GM21825 (cell line): ENCODE data around the gene PDPR.
"Not testable (repeated sequence)": the region's sequence is repeated elsewhere in the genome, so short reads cannot be mapped to it uniquely, and the experiment has no call there.

Experiments
- ATAC-seq: cut with Tn5 transposase; IDR thresholded peaks from one replicate; pipeline ENCODE4 v1.9.1; 2021; ENCODE audit warnings: mild to moderate bottlenecking, moderate library complexity; ENCODE audit not compliant: unreplicated experiment

PDPR gene

DNA sequence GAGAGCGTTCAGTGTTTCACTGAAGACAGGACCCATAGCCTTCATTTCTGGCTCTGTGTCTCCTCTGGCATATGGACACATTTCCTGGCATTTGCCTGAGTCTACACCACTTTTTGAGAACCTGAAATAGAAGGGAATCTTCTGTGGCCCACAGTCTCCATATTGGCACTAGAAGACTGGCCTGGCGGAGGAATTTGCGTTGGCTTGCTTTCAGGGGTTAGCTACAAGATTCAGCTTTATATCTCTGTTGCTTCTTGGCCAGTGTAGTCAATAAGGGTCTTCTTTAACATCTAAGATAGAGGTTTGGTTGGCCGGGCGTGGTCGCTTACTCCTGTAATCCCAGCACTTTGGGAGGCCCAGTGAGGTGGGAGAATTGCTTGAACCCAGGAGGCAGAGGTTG lies 46.7 kb downstream of the PDPR start:
- ATAC-seq: no peak

DNA sequence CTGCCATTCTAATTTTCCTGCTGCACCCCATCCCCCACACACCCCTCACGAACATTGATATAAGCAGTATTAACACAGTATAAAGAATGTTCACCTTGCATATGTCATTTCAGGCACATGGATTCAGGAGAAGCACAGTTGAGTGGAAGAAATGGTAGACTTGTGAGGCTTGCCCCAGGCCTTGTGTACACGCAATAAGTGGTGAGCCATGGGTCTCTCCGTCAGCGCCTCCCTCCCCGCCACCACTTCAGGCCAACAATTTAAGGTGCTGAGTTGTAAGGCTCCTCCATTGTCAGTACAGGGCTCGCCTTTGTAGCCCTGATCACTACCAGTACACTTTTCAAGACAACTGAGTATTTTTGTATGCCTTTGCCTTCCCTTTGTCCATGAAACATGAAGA lies 47.2 kb downstream of the PDPR start:
- ATAC-seq: no peak

DNA sequence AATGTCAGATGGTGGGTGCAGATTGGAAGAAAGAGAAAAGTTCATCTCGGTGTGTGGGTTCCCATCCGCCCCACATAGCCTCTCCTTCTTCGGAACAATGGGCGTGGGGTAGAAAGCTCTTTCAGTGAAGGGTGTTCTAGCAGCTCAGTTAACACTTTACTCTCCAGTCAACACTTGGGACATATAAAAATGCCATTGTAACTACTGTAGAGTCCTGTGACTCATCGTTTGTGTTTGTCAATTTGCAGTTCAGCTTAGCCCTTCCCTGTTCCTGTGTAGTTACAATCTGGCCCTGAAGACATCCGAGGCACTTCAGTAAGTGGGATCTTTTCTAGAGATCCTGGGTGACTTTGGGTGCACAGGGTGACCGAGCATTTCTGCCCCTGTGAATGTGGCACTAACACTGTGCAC lies 47.9 kb downstream of the PDPR start:
- ATAC-seq: no peak

DNA sequence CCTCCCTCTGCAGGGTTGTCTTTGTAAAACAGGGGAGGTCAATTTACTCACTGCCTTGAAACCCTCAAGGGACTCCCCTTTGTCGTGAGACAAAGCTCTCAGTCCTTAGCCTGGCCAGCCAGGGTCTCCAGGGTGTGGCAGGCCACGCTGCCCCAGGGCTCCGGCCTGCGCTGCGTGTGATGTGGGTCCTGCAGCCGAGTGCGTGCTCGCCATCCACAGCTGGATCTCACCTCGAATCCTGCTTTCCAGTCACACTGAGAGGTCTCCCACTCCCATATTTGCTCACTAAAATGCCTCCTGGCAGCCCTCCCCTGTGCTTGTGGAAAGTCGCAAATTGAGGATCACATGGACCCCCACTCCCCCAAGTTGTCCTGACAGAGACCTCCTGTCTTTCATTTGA lies 49.5 kb downstream of the PDPR start:
- ATAC-seq: no peak

DNA sequence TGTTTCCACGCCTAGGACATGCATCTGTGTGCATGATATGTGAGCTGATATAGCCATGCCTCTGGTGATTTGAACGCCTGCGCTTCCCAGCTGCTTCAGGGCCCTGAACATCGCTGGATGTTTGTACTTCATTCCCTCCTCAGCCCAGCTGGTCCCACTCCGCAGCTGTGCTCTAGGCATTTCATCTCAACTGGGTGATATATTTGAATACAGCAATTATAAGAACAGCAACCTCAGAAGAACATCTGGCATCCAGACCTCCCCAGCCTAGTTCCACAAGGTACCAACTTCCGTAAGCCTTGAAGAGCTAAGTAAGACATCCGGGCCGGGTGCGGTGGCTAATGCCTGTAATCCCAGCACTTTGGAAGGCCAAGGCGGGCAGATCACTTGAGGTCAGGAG lies 52.6 kb downstream of the PDPR start:
- ATAC-seq: not testable (repeated sequence)

DNA sequence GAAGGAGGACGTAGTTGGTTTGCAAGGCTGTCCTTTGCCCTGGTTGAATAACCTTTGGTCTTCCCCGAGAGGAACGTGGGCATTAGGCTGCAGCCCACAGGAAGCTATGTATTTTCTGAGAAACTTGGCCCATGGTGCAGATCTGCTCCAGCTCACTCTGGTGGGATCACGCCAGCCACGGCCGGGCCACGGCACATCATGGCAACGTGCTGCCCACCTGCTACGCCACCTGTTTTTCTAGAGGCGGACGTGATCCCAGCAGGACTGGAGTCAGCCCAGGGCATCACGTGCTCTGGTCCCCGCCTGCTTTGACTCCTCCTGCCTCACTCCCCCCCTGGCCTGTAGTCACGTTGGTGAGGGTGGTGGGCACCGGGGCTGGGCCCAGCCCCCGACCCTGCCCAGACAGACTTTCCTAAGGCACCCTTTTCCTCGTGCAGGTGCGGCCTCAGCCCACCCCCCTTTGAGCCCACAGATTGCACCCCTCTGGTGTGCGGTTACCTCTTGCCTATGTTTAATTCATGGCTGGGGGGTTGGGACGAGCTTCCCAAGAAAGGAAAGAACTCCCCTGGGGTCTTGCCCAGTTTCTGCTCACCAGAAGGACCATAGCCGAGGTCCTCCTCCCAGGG lies 59.2 kb downstream of the PDPR start, which contains the start of gene CLEC18C:
Gene CLEC18C (plus strand): TSS at position 576 of the 626 bp plus-strand sequence. CDS start 492 bp downstream, outside the sequence.
- not testable (repeated sequence) for ATAC-seq

DNA sequence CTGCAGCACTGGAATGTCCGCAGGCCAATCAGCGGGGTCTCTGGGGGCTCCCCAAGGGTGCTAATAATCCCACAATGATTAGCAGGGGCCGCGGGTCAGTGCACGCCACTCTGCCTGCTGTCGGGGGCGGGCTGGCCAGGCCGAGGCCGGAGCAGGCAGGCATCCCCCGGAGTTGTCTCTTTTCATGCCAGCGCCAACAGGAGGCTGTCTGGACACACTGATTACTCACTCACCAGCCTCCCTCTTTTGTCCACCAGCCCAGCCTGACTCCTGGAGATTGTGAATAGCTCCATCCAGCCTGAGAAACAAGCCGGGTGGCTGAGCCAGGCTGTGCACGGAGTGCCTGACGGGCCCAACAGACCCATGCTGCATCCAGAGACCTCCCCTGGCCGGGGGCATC lies 59.8 kb downstream of the PDPR start:
- not testable (repeated sequence) for ATAC-seq

DNA sequence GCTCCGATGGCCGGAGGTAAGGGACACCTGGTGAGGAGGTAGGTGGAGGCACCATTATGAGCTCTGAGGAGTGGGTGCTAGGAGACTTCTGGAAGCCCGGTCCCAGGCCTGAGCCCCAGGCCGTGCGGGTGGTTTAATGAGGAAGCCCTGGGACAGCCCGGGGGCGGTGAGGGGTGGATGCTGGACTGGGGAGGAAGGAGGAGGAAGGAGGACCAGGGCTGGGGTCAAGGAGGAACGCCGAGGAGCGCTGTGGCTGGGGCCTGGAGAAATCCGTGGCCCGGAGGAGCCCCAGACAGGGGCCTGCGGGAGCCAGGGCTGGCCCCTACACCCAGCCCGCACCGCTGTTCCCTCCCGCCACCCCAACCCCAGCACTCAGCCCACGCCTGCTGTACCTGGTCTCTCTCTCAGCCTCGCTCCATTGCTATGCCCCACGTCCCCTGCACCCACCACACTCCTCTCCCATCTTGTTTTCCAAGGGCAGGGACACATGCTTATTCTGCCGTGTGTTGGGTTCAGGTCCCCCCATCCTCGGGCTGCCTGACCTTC lies 60.3 kb downstream of the PDPR start:
- not testable (repeated sequence) for ATAC-seq

DNA sequence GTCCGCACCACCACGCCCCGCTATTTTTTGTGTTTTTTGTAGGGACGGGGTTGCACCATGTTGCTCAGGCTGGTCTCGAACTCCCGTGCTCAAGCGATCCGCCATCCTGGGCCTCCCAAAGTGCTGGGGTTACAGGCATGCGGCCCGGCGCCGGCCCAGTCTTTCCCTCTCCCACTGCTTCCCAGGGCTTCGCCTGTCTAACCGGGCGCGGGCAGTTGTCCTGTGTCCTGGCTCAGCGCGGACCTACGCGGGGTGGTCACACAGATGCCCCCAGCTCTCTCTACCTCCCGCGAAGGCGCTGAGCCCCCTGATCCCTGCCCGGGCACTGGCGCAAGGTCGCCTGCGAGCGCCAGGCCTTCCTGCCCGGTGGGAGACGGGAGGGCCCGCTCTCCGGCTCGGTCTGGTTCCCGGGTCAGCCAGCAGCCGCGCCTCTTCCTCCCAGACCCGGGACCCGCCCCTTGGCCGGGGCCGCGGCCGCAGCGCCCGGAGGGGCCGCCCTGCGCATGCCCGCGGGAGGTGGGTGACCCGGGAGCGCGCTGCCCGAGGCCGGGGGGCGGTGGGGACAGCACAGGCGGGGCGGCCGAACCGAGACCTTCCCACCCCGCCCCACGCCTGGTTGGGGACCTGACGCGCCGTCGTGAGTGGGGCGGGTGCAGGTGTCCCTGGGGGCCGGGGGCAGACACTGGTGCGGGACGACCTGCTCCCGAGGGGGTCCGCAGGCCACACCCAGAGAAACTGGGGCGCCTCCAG lies 73.9 kb downstream of the PDPR start:
- ATAC-seq: not testable (repeated sequence)

DNA sequence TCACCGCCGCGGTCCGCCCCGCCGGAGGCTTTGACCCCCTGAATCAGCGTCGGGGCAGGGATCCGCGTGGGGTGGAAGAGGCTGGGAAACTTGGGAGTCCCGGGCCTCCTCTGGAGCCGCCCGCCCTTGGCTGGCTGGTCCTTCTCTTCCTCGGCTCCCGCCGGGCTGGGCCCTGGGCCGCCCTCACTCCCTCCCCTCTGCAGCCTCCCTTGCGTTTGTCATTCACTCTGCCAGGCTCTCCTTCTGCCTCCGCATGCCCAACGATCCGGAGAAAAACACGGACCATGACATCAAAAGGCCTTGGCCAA lies 74.4 kb downstream of the PDPR start:
- not testable (repeated sequence) for ATAC-seq

DNA sequence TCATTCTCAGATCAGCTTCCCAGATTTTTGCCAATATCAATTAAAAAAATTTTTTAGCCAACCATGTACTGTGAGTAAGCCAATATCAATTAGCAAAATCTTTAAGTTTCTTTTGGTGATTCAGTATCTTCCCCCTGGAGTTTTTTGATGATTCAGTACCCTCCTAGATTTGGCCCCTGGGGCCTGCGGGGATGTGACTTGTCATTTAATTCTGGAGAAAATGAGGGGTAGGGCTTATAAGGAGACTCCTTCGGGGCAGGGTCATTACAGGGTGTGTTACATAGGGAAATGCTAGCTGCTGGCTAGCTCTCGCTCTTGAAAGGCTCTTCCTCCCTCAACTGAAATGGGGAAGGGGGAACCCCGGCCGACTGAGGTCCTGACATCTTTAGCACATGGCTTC lies 76.4 kb downstream of the PDPR start:
- ATAC-seq: not testable (repeated sequence)

DNA sequence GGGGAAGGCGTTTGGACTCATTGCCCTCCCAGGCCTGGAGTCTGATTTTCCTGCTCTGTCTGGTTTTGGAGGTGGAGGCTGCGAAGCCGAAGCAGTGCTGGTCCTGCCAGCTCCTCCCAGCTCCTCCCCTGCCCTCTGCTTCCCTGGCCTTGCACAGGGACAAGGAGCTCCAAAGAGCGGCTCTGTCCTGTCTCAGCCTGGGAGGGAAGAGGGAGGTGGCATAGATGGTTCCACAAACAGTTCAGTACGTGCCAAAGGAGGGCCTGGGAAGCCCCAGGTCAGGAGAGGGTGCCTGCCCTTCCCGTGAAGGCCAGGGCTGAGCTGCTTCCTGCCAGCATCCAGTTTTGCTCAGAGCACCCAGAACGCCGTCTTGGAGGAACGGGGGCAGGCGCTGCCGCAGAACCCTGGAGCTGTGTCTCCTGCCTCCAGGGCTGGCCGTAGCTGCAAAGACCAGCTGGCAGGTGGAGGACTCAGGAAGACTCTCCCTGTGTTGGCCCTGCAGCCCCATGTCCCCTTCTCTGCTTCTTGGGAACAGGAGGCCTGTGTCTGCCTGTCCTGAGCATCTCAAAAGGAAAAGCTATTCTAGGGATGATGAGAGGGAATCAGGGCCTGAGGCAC lies 82.7 kb downstream of the PDPR start:
- ATAC-seq: not testable (repeated sequence)

DNA sequence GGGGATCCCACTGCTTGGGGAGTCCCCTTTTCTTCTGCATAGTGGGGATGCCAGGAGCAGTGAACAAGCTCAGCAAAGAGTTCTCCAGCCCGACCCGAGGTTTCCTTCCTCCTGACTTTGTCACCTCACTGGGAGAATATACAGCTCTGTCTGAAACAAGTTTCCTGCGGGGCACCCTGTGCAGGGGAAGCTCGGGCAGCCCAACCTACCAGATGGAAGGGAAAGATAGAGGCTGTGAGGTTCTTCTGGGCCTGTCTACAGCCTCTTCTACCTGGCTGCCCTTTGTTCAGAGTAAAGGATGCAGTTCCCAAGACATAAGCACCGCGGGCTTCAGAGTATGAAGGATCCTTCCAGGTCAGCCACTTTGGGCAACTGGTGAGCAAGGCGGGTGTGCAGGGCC lies 83.5 kb downstream of the PDPR start:
- not testable (repeated sequence) for ATAC-seq

DNA sequence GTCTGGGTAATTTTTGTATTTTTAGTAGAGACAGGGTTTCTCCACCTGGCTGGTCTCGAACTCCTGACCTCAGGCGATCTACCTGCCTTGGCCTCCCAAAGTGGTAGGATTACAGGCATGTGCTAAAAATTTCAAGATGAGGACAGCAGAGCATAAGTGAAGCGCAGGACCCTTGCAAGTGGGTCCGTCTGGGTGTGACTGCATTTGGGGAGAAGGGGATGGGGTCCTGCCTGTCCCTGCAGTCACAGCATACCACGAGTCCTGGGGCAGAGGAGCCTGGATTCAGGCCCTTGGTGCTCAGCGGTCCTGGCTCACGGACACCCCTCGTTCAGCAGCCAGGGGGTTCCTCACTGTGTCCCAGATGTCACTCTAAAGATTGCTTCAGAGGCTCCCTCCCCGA lies 84.1 kb downstream of the PDPR start:
- ATAC-seq: not testable (repeated sequence)

DNA sequence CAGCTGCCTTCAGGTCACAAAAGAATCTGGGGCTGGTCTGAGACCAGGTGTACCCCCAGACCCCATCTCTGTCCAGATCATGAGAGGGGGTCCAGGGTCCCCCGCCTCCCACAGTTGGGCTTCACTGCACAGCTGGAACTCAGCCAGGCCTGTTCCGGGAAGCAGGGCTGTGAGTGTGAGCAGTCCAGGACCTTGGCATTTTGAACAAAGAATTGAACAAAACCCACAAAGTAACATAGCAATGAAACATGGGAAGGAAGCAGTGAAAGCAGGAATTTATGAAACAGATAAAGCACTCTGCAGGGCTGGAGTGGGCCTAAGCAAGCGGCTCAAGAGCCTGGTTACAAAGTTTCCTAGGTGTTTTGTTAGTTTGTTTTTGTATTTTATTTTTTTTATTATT lies 84.5 kb downstream of the PDPR start:
- not testable (repeated sequence) for ATAC-seq

DNA sequence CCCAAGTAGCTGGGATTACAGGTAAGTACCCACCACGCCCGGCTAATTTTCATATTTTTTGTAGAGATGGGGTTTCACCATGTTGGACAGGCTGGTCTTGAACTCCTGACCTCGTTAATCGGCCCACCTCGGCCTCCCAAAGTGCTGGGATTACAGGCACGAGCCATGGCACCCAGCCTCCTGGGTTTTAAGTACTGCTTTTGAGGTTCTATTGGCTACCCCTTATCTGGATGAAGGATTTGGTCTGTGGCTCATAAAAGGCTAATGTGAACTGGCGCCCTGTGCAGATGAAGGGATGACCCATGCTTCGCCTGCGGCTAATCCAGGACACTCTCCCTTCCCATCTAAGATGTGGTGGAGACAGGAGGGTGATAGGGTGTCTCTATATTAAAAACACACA lies 85.0 kb downstream of the PDPR start:
- not testable (repeated sequence) for ATAC-seq

DNA sequence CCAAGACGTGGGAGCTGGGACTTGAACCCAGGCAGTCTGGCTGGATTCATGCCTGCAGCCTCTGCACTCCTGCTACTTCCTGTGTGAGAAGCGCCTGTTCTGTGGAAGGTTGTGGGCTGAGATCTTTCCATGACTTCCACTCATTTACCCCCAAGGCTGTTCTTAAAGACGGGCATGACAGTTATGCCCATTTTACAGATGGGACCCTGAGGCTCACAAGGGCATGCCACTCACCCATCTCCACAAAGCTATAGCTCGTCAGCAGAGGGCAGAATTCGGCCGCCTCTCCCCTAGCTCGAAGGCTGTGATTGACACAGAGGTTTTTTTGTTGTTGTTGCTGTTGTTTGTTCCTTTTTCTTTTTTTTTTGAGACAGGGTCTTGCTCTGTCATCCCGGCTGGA lies 85.9 kb downstream of the PDPR start:
- ATAC-seq: not testable (repeated sequence)

DNA sequence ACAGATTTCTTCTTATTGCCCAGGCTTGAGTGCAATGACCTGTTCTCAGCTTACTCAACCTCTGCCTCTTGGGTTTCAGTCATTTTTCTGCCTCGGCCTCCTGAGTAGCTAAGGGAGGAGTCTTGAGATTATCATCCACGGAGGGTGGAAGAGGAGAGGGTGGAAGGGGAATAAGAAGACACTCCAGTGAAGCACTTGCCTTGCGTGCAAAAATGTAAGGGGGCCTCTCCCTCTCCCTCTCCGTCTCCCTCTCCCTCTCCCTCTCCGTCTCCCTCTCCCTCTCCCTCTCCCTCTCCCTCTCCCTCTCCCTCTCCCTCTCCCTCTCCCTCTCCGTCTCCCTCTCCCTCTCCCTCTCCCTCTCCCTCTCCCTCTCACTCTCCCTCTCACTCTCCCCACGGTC lies 89.4 kb downstream of the PDPR start:
- not testable (repeated sequence) for ATAC-seq

DNA sequence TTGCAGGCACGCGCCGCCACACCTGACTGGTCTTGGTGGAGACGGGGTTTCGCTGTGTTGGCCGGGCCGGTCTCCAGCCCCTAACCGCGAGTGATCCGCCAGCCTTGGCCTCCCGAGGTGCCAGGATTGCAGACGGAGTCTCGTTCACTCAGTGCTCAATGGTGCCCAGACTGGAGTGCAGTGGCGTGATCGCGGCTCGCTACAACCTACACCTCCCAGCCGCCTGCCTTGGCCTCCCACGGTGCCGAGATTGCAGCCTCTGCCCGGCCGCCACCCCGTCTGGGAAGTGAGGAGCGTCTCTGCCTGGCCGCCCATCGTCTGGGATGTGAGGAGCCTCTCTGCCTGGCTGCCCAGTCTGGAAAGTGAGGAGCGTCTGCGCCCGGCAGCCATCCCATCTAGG lies 89.9 kb downstream of the PDPR start:
- ATAC-seq: not testable (repeated sequence)

DNA sequence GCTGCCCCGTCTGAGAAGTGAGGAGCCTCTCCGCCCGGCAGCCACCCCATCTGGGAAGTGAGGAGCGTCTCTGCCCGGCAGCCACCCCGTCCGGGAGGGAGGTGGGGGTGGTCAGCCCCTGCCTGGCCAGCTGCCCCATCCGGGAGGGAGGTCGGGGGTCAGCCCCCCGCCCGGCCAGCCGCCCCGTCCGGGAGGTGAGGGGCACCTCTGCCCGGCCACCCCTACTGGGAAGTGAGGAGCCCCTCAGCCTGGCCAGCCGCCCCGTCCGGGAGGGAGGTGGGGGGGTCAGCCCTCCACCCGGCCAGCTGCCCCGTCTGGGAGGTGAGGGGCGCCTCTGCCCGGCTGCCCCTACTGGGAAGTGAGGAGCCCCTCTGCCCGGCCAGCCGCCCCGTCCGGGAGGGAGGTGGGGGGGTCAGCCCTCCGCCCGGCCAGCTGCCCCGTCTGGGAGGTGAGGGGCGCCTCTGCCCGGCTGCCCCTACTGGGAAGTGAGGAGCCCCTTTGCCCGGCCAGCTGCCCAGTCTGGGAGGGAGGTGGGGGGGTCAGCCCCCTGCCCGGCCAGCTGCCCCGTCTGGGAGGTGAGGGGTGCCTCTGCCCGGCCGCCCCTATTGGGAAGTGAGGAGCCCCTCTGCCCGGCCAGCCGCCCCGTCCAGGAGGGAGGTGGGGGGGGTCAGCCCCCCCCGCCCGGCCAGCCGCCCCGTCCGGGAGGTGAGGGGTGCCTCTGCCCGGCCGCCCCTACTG lies 90.7 kb downstream of the PDPR start:
- ATAC-seq: not testable (repeated sequence)

DNA sequence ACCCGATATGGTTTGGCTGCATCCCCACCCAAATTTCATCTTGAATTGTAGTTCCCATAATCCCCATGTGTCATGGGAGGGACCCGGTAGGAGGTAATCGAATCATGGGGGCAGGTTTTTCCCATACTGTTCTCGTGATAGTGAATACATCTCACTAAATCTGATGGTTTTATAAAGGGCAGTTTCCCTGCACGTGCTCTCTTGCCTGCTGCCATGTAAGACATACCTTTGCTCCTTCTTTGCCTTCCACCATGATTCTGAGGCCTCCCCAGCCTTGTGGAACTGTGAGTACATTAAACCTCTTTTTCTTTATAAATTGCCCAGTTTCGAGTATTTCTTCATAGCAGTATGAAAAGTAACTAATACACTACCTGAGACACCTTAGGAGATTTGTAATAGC lies 92.2 kb downstream of the PDPR start:
- not testable (repeated sequence) for ATAC-seq
